HK-2 (cell line): ENCODE data around the gene CFAP61.

Experiments used
- DNase-seq: peaks from one replicate; pipeline ENCODE4 v3.0.0-alpha.2; 2018; ENCODE audit not compliant: unreplicated experiment

CFAP61 gene

DNA sequence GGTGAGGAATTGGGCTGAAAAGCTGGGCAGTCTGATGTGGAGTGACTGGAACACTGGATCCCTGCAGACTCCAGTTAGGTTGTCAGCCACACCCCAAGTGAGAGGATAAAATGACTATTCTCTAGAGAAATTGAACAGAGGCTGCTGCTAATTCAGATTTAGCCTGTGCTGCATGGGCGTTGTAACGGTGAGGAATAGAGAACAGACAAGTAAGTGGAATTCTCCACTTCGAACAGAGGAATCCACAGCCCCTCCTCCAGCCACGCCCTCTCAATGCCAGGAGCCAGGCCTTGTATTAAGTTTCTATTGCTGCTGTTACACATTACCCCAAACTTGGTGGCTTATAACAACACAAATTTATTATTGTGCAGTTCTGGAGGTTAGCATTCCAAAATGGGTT lies 109.3 kb downstream of the CFAP61 start:
- no peak for DNase-seq

- DNase-seq: no peak
Measured at GRCh38 chr20:20167698-20168097, 115.4 kb downstream of the CFAP61 start.

- no peak for DNase-seq
Measured at GRCh38 chr20:20173254-20173653, 120.9 kb downstream of the CFAP61 start.

GRCh38 chr20:20174089-20174835 lies 121.9 kb downstream of the CFAP61 start:
- no peak for DNase-seq

GRCh38 chr20:20181322-20181721 lies 129.0 kb downstream of the CFAP61 start:
- DNase-seq: no peak

DNA sequence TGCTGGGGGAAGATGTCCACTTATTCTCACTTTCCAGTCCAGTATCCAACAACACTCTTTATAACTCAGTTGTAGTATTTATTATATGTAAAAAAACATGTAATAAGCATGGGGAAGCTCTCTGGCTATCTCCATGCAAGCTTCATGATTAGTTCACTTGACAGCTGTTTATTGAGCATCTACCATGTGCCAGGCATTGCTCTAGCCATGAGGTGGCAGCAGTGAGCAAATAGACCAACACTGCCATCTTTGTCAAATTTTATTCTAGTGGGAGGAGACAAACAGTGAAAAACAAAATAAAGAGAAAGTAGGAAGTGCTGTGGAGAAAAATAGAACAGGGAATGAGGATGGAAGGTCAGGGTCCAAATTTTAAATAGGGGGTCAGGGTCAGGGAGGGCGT lies 131.8 kb downstream of the CFAP61 start:
- DNase-seq: peak; percentile 5

DNA sequence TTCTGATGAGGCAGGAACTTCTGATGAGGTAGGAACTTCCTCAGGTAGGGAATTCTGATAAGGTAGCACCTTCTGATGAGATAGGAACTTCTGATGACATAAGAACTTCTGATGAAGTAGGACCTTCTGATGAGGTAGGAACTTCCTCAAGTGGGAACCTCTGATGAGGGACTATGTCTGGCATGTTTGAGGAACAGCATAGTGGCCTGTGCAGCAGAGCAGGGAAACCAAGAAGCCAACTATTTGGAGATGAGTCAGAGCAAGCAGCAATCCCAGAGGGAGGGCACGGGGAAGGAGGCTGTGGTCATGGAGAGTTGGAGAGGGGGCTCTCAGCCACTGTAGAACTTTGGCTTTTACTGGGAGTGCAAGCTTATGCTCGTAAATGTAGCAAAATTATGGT lies 132.4 kb downstream of the CFAP61 start:
- DNase-seq: no peak

DNA sequence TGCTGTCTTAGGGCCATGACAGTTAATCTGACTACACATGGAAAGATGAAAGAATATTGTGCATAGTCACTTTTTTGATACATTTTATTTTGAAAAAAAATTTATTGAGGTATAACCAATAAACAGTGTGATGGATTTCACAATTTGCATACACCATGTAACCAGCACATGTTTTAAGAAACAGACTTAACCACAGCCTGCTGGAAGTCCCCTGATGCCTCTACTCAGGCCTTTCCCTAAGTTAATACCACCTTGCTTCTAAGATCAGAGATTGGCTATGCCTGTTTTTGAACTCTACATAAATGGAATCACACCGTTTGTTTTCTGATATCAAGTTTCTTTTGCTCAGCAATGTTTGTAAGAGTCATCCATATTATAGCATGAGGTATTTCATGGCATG lies 136.3 kb downstream of the CFAP61 start:
- no peak for DNase-seq

GRCh38 chr20:20192366-20192765 lies 140.0 kb downstream of the CFAP61 start:
- DNase-seq: no peak

DNA sequence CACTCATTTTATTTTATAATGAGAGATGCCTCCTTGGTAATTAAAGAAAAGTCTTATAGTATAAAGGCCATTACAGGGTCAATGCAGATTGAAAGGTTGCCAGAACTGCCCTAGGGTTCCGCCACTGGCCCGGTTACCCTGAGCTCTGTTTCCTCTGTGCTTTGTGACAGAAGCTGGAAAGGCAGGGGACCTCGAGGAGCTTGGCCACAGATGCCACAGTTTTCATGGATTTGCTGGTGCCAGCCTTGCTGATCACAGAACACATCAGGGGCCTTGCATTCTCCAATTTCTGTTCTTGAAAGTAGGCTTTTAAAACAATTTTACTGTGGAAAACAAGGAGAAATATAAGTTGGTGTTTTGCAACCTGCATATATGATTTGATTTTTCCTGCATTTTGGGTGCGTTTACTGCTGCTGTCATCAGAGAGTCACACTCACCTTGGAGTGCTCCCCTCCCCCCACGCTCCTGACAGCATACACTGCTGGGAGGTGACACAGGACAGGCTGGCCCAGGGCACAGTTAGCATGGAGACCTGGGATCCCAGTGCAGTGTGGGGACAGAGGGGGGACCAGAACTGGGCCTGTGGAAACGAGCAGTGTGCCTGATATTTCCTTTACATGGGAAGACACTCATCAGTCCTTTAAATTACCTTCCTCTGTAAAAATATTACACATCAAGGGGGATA lies 142.8 kb downstream of the CFAP61 start:
- no peak for DNase-seq

GRCh38 chr20:20196610-20197009 lies 144.3 kb downstream of the CFAP61 start:
- no peak for DNase-seq

DNA sequence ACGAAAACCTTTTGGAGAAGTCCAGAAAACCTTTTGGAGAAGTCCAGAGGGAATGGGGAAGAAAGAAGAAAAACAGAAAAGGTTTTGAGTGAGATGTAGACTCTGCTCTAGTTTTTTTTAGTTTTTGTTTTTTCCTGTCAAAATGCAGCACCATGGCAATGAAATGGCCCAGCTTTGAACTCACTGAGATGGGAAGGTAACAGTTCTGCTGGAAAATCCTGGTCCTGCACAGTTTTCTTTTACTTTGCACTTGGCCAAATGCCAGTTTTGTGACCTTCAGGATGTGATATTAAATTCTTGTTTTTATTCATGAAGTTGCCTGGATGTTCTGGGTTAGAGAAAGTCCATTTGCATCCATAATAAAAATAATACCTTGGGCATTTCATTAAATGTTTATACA lies 145.7 kb downstream of the CFAP61 start:
- DNase-seq: no peak

DNA sequence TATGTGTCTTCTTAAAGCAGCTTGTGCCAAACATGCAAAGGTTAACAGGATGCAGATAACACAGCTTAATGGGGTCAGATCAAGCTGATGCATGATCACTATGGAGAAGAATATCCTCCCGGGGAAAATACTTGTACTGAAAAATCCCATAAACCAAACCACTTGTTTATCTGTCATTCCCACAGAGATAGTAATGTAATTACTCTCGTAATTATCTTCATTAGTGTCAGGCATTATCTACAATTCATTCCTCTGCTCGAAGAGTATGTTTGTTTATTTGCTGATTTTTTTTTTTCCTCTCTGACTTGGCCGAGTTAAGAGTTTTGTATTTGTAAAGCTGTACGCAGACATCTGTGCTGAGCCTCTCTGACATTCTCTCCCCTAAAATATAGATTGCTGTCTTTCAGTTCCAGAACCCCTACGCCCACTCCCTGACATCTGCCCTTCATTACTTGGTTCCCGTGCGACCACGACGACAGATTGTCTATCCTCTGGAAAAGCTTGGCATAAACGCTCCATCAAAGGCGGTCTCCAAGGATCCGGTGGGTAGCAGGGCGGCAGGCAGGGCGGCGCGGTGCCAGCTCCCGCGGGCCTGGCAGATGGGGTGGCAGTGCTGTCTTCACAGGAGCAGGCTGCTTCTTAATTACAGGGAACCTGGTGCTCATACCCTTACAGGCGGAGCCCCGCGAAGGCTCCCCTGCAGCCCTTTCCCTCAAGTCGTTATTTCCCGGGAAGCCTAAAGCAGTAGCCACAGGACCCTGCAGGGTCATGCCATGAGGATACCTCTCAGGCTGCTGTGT lies 147.2 kb downstream of the CFAP61 start:
- DNase-seq: no peak

GRCh38 chr20:20201124-20201523 lies 148.8 kb downstream of the CFAP61 start:
- no peak for DNase-seq

DNA sequence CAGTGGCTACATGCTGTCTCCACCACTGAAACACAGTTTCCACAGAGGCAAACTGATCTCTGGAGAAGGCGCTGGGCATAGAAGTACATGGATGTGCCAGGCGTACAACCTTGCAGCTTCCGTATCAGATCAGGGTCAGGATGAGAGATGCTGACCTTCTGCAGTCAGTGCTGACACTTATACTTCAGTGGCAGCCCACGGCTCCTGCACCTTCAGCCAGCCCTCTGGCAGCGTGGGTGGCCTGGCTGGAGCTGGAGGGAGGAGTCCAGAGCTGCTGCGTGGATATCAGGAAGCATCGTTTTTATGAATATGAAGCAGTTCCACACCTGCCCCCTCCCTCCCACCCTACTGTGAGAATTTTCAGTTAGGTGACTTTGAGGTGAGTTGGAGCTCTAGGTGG lies 149.3 kb downstream of the CFAP61 start:
- DNase-seq: no peak

GRCh38 chr20:20202768-20203167 lies 150.4 kb downstream of the CFAP61 start:
- DNase-seq: no peak

DNA sequence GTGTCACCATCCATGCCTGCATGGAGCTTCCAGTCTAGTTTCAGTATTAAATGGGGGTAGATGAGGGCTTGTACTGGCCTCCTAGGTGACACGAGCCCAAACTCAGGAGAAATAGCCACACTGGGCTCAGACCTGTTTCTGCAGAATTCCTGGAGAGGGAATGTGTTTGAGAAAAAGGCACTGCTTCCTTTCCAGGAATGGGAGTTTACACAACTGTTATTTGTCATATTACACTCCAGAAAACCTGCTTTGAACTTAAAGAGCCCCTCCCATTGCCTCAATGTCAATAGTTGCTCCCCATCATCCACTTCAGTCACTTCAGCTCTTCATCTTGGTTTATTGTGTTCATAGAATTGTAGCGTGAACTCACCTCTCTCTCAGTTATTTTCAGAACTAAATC lies 151.5 kb downstream of the CFAP61 start:
- DNase-seq: no peak

DNA sequence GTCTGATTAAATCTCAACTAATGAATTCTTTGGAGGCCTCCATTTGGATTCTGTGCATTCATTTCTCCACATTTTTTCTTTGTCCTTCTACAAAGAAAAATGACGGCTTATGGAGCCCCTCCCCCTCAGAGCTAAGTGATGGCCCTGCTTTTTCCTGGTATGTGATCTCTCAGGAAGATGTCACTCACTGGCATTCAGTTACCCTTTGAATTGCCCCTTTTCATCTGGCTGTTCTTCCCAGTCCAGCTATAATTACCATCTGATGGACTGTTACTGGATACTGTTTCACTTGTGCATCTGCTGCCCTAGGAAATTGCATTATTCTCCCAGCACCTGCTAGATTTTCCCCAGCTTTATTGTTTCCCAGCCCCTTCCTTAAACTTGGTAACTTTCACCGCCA lies 151.9 kb downstream of the CFAP61 start:
- DNase-seq: no peak

- no peak for DNase-seq
Measured at GRCh38 chr20:20205141-20205861, 153.0 kb downstream of the CFAP61 start.

DNA sequence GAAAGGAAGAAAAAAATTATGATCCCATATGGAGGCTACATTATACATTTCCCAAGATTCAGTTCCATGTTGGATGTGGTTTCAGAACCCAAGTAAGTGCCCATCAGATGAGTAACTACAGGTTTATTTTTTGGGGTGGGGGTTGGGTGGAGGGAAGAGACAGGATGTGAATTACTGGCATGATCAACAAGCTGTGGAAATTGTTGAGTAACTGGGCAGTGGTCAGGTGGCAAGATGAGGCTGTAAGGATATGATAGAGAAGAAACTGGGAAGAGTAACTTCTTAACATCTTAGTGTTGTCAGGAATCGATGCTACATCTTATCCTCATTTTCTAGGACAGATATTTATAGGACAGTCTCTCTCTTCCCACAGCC lies 153.5 kb downstream of the CFAP61 start:
- DNase-seq: no peak

GRCh38 chr20:20206788-20207187 lies 154.5 kb downstream of the CFAP61 start:
- DNase-seq: no peak

DNA sequence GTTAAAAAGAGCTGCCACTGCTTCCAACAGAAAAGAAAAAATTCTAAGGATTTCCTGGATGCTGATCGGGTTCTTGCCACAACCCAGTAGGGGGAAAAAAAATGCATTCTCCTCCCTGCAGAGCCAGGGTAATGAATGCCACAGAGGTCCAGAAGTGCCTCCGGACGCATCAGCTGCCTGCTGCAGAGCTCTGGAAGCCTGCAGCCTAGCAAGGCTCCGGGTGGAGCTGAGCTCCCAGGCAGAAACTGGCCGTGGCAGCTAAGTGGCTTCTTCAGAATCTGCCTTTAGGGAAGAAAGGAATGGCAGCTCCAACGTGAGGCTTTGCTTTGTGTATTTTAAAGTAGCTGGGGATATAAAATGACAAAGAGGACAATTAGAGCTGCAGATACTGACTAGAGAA lies 155.0 kb downstream of the CFAP61 start:
- DNase-seq: no peak
